GM18867 (cell line): ENCODE results near the gene CEP63.

Source experiments
- ATAC-seq: cut with Tn5 transposase; IDR thresholded peaks from one replicate; pipeline ENCODE4 v1.9.1; 2021; ENCODE audit warnings: mild to moderate bottlenecking, moderate library complexity; ENCODE audit not compliant: unreplicated experiment

CEP63 gene

GRCh38 chr3:134466331-134466730 is 19.5 kb upstream of the CEP63 start:
- ATAC-seq = no peak

- ATAC-seq = no peak
Measured at GRCh38 chr3:134468519-134468918, 17.3 kb upstream of the CEP63 start.

GRCh38 chr3:134471521-134472193 is 14.2 kb upstream of the CEP63 start:
- no peak for ATAC-seq

GRCh38 chr3:134472831-134473230 is 13.0 kb upstream of the CEP63 start:
- no peak for ATAC-seq

- peak; percentile 58 for ATAC-seq
Measured at GRCh38 chr3:134473868-134474546, 11.8 kb upstream of the CEP63 start.

- ATAC-seq = no peak
Measured at GRCh38 chr3:134474956-134475355, 10.9 kb upstream of the CEP63 start.

GRCh38 chr3:134476306-134476705 is 9.6 kb upstream of the CEP63 start:
- no peak for ATAC-seq

GRCh38 chr3:134477002-134477401 is 8.9 kb upstream of the CEP63 start:
- ATAC-seq = no peak

- no peak for ATAC-seq
Measured at GRCh38 chr3:134477938-134478337, 7.9 kb upstream of the CEP63 start.

- ATAC-seq = no peak
Measured at GRCh38 chr3:134480546-134480945, 5.3 kb upstream of the CEP63 start.

- no peak for ATAC-seq
Measured at GRCh38 chr3:134481166-134481565, 4.7 kb upstream of the CEP63 start.

- no peak for ATAC-seq
Measured at GRCh38 chr3:134482622-134483021, 3.2 kb upstream of the CEP63 start.

GRCh38 chr3:134483195-134483900 is 2.5 kb upstream of the CEP63 start:
- no peak for ATAC-seq

- peak; percentile 7 for ATAC-seq
Measured at GRCh38 chr3:134485075-134485717, 661 bp upstream of the CEP63 start.

GRCh38 chr3:134486577-134487041 is 752 bp downstream of the CEP63 start:
- ATAC-seq = peak; percentile 18

- peak; percentile 21 for ATAC-seq
Measured at GRCh38 chr3:134487406-134487805, 1.5 kb downstream of the CEP63 start.

- ATAC-seq = no peak
Measured at GRCh38 chr3:134494495-134494894, 8.6 kb downstream of the CEP63 start.

GRCh38 chr3:134495980-134496379 is 10.1 kb downstream of the CEP63 start:
- no peak for ATAC-seq

- no peak for ATAC-seq
Measured at GRCh38 chr3:134496471-134497071, 10.7 kb downstream of the CEP63 start.

- ATAC-seq = no peak
Measured at GRCh38 chr3:134503266-134503665, 17.4 kb downstream of the CEP63 start.

GRCh38 chr3:134504132-134504531 is 18.3 kb downstream of the CEP63 start:
- ATAC-seq = no peak
